Measurements from ENCODE around the gene DDX41. TPM values are rescaled to one million over a fixed set of nuclear protein-coding genes. Genes with fewer than 3 reads are reported as not detected.
"Not testable (repeated sequence)": the region's sequence is repeated elsewhere in the genome, so short reads cannot be mapped to it uniquely, and the experiment has no call there.

Gene DDX41
- polyA plus RNA-seq, 10 donors: 41.3 to 65.3 (median 47.6) TPM

- no peak for DNase-seq
Measured at GRCh38 chr5:177538876-177539275, 22.1 kb upstream of the DDX41 start.

GRCh38 chr5:177537389-177538361 lies 20.9 kb upstream of the DDX41 start:
- peak in 1 of 3 donors; percentile 38 for DNase-seq

- DNase-seq: no peak
Measured at GRCh38 chr5:177536386-177536785, 19.6 kb upstream of the DDX41 start.

GRCh38 chr5:177535125-177535524 lies 18.4 kb upstream of the DDX41 start:
- no peak for DNase-seq

GRCh38 chr5:177534433-177534832 lies 17.7 kb upstream of the DDX41 start:
- DNase-seq: not testable (repeated sequence)

GRCh38 chr5:177531209-177531940 lies 14.6 kb upstream of the DDX41 start:
- DNase-seq: no peak

GRCh38 chr5:177530638-177531037 lies 13.9 kb upstream of the DDX41 start:
- peak in 1 of 3 donors; percentile 51 for DNase-seq

- no peak for DNase-seq
Measured at GRCh38 chr5:177529247-177530203, 12.8 kb upstream of the DDX41 start.

- DNase-seq: no peak
Measured at GRCh38 chr5:177528631-177529030, 11.9 kb upstream of the DDX41 start.

GRCh38 chr5:177527595-177527994 lies 10.8 kb upstream of the DDX41 start:
- no peak for DNase-seq

GRCh38 chr5:177526791-177527190 lies 10.0 kb upstream of the DDX41 start:
- DNase-seq: peak in 1 of 3 donors; percentile 15

GRCh38 chr5:177526191-177526590 lies 9.4 kb upstream of the DDX41 start:
- no peak for DNase-seq

- no peak for DNase-seq
Measured at GRCh38 chr5:177524941-177525655, 8.3 kb upstream of the DDX41 start.

GRCh38 chr5:177524539-177524900 lies 7.8 kb upstream of the DDX41 start:
- no peak for DNase-seq

- DNase-seq: no peak
Measured at GRCh38 chr5:177523711-177524538, 7.2 kb upstream of the DDX41 start.

GRCh38 chr5:177520916-177521513 lies 4.3 kb upstream of the DDX41 start:
- no peak for DNase-seq

- DNase-seq: no peak
Measured at GRCh38 chr5:177520271-177520670, 3.5 kb upstream of the DDX41 start.

- no peak for DNase-seq
Measured at GRCh38 chr5:177519463-177520235, 2.9 kb upstream of the DDX41 start.

- no peak for DNase-seq
Measured at GRCh38 chr5:177515580-177515979, 1.2 kb downstream of the DDX41 start.
